Hematopoietic multipotent progenitor cell treated with erythropoietin and hydrocortisone succinate and interleukin-3 and kit ligand, for 4 days (in vitro differentiated cells): ENCODE results near the gene MBD1.
"Not testable (repeated sequence)": the region's sequence is repeated elsewhere in the genome, so short reads cannot be mapped to it uniquely, and the experiment has no call there.

Source experiments
- DNase-seq: peaks from one replicate; pipeline ENCODE4 v3.0.0-alpha.2; 2015

The MBD1 gene

DNA sequence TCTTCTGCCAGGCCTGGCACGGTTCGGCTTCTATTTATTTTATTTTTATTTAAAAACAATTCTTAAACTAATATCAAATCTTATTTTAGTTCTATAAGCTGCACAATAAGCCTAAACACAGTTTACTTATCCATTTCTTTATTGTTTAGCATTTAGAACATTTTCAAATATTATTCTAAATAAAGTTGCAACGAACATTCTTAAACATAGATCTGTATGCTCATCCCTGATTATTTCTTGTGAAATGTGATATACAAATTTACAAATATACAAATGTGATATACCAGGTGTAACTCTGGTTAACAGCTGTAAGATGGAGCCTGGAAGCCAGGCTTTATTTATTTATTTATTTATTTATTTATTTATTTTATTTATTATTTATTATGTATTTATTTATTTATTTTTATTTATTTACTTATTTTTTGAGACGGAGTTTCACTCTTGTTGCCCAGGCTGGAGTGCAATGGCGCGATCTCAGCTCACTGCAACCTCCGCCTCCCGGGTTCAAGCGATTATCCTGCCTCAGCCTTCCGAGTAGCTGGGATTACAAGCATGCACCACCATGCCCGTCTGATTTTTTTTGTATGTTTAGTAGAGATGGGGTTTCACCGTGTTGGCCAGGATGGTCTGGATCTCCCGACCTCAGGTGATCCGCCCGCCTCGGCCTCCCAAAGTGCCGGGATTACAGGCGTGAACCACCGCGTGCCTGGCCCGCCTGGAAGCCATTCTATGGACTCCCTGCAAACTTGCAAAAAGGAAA, 7.2 kb upstream of the MBD1 start:
- DNase-seq = not testable (repeated sequence)

DNA sequence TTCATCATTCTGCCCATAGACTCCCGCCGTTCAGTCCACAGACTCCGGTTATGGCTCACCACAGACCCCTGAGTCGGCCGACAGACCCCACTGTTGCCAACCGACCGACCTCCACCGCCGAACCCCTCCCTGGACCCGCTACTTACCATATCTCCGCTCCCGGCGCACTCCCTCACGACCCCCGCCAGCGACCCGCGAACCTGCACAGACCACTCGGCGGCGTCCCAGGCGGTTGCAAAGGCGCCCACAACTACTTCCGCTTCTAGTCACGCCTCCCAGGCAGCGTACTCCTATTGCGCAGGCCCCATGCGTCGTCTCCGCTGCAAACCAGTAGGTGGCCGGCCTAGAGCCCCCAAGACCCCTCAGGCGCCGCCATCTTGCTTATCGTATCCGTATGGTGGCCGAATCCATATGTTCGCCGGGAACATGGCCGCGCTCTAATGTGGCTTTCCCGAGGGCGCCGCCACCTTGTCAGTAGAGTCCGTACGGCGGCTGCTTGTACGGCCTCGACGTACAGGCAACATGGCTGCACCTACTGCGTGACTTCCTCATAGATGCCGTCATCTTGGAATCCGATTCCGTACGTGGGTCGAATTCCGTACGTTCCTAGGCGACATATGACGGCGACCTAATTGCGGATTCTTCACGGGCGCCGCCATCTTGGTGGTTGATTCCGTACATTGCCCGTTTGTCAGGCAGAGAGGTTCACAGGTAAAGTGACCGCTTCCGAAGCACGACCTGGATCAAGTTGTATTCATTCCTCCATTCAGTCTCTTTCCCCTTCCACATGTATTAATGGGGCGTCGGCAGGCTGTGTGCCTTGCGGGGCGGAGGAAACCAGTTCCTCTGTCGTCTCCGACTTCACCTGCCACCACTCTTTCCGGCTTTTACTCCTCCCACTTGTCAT, 6.4 kb upstream of the MBD1 start, which contains the start of gene CXXC1:
Gene CXXC1 (minus strand): TSS at position 252 of the 907 bp plus-strand sequence. CDS start 103 bp downstream, at position 149.
- DNase-seq = peak; percentile 100

DNA sequence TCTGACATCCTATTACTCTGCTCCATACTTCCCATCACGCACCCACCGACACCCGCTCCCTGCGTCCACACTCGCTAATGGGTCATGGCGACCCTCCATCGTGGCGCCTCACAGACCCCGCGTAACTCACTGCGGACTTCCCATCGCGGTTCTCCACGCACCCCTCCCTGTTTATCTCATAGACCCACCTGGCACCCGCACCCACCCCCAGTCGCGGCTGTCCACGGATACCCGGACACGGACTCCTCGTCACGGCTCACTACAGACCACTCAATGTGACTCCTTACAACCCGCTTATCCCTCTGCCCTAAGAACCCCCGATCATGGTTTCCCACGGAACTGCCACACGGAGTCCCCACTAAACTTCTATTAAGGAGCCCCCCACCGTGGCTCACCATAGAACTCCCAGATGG, 5.7 kb upstream of the MBD1 start:
- DNase-seq = no peak

DNA sequence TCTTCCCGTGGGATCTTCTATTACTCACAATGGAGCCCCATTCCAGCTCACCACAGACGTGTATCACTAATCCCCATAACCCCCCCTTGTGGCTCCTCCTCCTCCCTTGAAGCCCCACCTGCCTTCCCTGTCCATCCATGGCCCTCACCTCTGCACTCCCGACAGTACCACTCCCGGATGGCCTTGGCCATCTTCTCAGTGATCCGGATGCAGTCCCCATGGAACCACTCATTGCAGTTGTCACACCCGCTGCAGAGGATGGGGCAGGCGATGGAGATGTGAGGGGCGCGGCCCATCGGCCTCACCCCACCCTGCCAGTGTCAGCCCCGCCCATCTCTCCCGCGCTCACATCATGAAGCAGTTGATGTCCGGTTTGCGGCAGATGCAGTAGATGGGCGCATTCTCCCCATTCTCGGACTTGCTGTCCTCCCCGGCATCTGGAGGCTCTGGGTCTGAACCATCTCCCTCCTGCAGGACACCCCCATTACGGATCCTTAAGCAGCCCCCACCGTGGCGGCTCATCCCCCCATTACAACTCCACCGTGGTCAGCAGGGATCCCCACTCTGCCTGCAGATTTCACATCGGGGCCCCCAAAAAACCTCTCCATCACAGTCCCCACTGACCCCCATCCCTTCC, 5.2 kb upstream of the MBD1 start:
- peak; percentile 79 for DNase-seq

DNA sequence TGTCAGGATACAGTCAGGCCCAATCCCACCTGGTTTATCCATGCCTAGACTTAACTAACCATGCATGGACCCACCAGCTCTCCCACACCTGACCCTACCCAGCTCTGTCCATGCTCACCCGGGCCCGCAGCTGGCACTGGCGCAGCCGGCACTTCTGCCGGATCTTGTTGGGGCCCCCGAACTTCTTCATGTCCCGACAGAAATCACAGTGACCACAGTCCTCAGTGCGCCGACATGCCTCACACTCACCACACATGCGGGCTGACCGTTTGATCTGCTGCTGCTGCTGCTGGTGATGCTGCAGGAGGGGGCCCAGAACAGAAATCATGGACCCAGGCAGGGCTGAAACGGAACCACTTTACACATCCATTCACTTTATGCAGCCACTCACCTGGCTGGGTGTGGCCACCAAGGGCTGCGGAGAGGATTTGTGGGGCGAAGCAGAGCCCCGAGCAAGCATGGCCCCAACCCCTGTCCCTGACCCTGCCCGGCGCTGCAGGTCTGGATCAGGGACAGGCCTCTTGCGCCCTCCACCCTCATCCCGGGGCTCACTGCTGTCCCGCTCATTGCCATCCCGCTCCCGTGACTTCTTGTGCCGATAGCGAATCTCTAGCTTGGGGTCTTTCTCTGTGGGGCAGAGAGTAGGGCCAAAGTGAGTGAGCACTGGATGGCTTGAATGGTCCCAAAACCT, 4.5 kb upstream of the MBD1 start:
- no peak for DNase-seq

DNA sequence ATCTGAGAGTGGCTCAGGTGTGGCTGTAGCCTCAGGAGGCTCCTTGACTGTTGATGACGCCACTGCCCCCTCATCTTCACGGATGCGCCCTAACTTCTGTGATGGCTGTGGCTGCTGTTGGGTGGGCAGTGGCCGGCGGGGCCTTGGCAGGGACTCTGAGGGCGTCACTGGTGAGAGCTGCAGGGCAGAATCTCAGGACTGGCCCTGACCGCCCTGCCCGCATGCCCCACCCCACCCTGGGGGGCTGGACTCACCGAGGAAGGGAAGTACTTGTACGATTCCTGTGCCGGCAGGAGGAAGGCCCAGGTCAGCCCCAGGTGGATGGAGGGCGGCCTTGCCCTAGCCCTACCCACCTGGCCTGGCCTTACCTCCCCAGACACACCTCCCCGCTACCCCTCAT, 3.7 kb upstream of the MBD1 start:
- DNase-seq = no peak

DNA sequence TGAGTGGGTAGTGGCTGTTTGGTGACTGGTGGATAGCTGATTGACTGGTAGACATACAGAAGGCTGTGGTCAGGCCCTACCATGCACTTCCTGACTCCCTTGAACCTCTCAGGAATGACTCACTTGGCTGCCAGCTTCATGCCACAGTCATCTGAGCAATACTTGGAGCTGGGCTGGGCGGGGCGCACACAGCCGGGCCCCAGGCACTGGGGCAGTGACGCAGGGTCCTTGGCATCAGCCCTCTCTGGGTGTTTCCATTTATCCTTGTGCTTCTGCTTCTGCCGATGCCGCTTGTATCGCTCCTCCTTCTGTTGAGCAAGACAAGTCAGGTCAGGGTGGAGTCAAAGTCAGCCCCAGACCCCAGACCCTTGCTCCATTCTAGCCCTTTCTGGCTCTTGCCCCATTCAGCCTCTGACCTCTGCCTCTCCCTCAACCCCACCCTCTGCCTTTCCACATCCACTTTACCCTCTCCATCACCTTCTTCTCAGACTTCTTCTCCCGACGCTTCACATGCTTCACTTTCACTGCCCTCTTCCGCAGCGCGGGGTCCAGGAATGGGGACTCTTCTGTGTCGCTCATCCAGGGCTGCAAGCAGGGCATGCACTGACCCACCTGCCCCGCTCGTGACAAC, 3.0 kb upstream of the MBD1 start:
- DNase-seq = no peak

DNA sequence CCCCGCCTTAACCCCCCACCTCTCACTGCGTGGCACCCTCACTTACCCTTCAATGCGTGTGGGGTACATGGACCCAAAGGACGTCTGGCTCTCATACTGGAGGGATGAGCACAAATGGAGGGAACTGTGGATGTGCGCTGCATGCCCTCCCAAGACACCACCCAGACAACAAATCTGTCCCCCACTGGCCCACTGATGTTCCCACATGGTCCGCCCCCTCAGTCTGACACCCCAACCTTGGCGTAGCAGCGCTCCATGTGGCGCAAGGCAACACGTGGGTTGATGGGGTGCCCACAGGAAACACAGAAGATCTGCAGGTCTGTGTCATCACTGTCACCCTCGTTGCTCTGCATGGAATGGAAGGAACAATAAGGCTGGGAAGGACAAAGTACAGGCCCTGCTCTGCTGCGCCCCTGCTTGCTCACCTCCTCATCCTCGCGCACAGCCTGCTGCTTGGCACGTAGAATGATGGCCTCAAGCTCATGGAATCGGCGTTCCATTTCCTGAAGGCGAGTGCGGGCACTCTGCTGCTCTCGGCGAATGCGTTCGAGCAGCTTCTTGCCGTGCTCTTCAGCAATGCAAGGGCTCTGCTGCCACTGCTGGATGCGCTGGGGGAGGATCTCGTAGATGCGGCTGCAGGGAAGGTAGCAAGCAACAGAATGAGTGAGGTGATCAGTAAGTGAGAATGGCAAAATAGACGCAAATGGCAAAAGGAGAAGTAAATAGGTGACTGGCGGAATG, 2.3 kb upstream of the MBD1 start:
- no peak for DNase-seq

DNA sequence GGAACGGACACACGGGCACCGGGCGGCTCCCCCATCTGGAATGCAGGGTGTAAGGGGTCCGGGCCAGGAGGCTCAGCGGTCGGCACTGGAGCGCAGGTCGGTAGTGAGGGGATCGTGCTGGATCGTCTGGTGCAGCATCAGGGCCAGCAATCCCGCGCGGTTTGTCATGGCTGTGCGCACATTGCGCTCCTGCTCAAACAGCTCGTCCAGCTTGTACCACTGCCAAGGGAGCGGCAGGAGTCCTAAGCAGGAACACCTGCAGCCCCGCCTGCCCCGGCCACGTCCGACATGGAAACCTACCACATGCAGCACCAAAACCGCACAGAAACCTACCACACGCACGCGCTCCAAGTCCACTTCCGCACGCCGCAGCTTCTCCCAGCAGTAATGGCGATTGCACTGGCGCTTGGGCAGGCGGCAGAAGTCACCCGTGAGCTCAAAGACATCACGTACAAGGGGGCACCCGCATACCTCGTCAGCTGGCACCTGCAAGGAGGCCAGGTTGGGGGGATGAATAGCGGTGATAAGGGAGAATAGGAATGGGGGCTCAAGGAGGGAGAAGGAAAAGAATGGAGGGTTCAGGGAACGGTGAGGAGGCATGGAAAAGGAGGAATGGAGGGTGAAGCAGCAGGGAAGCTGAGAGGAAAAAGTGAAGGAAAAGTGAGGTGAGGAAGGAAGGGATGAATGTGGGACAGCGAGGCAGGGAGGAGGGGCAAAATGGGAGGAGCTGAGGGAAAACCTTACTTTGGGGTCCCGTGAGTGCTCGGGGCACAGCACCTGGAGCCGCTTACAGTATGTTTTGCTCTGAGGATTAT, 1.4 kb upstream of the MBD1 start:
- no peak for DNase-seq

DNA sequence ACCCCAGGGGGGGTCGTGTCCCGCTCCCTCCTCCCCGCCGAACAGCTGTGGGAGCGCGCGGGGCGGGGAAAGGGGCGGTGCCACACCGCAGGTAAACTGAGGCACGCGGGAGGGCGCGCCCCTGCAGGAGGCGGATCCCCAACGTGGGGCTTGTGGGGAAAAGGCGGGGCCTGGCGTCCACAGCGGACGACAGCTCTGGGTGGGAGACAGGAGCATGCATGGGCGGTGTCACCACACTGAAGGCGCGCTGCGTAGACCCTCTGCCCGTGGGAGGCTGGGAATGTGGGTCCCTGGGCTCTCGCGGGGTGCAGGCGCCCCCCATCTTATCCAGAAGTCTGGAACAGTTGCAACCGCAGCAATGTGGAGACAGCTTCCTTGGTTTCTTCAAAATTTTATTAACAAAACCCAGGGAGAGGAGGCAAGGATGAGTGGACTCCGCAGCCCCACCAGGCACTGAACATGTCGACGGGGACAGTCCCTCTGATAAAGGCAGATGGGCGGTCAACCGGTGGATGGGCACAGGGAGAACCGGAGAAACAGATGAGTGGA, 723 bp upstream of the MBD1 start:
- DNase-seq = no peak

DNA sequence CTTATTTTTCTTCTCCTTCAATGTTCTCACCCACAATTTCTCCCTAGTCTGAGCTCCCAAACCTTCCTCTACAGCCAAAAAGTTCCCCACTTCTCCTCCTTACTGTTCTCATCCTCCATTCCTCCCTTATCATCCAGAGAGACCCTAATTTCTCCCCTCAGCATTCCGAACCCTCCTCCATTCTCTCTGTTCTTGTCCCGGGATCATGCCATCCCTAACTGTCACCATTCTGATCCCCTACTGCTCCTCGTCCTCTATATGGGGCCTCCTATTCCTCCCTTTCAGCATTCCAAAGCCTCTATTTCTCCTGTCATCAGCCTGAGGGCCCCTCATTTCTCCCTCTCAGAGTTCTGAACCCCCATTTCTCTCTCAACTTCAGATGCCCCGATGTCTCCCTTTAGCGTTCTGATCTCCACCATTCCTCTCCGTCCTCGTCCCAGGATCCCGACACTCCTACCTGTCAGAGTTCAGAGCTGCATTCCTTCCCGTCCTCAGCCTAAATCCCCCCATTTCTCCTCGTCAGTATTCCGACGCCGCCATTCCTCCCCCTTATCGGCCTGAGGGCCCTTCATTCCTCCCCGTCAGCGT, 522 bp downstream of the MBD1 start:
- no peak for DNase-seq

DNA sequence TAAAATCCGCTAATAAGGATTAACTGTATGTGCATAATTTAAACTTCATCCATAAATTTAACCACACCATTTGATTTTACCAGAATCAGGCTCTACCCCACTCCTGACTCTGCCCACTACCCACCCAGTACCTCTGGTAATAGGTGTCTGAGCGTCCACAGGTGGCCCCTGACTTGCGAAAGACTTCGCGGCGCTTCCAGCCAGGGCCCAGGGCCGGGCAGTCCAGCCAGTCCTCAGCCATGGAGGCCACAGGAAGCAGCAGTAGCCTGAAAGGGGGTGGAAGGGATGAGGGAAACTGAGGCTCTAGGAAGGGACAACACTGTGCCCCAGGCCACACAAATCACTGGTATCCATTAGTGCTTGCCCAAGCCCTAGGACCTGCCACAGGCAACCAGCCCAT, 1.6 kb downstream of the MBD1 start:
- no peak for DNase-seq

DNA sequence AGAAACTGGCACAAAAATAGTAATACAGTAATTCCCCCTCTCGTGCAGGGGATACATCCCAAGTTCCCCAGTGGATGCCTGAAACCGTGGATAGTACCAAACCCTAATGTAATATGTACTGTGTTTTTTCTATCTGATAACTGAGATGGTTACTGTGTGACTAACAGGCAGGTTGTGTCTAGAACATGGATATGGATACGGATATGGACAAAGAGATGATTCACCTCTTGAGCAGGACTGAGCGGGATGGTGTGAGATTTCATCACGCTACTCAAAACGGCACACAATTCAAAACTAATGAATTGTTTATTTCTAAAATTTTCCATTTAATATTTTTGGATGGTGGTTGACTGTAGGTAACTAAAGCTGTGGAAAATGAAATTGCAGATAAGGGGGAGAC, 3.4 kb downstream of the MBD1 start:
- DNase-seq = no peak

DNA sequence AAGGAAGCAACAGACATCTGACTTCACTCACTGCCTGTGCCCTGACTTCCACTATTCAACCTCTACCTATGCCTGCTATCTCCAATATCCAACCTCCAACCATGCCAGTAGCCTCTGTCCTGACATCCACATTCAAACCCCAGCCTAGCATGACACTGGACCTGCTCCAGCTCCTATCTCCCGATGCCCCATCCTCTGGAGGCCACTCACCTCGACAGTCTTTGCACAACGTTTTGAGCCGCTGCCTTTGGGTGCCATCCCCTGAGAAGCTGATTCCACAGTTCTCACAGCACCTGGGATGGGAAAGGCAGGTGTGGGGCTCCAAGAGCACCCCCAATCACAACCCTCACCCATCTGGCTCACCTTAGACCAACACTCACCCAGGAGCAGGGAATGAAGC, 4.9 kb downstream of the MBD1 start:
- DNase-seq = no peak

DNA sequence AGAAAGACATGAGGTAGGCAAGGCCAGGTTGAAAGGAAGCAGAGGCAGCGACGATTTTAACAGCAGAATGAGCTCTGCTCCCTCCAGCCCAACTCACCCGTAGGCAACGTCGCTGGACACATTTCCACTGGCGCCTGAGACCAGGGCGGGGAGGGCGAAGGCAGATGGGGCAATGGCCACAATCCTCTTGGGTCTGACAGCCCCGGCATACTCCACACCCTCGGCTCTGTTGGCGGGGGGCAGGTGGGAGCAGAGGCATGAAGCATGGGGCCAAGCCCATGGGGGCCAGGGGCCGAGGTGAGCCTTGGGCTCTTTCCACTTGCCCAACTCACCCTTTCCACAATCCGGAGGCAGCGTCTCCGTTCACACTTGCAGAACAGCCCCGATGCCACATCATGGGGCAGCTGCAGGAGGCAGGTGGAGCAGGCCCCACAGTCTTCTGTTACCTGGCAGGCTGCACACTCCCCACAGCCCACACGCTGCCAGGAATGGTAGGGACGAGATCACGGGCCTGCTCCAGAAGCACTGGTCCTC, 5.8 kb downstream of the MBD1 start:
- DNase-seq = no peak

DNA sequence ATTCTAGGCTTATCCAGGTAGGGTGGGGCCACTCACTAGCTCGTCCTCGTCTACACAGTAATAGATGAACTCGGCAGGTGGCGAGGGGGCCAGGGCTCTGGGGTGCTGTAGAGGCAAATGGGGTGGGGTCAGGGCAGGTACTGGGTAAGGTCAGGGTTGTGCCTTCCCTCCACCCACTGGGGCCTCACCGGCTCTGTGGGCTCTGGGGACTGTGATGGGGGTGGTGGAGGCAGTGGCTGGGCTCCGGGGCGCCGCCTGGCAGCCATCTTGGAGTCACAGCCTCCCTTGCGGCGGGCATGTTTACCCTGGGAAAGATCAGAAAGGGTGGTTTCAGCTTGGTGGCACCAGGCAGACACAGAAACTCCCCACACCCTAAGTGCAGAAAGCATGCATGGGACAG, 6.4 kb downstream of the MBD1 start:
- DNase-seq = no peak

DNA sequence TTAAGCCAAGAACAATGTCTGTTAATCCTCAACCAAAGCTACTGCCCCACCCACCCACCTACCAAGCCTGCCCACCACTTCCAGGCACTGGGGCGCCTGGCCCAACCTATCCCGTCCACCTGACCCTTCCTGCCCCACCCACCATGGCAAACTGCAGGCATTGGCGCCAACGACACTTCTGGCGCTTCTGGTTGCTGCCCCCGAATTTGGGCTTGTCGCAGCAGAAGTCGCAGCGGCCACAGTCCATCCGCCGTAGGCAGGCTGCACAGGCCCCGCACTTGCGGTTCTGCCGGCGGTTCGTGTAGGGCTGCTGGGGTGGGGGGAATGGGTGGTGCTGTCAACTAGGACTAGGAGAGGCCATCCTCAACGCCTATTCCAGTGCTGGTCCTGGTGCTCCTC, 7.3 kb downstream of the MBD1 start:
- no peak for DNase-seq

DNA sequence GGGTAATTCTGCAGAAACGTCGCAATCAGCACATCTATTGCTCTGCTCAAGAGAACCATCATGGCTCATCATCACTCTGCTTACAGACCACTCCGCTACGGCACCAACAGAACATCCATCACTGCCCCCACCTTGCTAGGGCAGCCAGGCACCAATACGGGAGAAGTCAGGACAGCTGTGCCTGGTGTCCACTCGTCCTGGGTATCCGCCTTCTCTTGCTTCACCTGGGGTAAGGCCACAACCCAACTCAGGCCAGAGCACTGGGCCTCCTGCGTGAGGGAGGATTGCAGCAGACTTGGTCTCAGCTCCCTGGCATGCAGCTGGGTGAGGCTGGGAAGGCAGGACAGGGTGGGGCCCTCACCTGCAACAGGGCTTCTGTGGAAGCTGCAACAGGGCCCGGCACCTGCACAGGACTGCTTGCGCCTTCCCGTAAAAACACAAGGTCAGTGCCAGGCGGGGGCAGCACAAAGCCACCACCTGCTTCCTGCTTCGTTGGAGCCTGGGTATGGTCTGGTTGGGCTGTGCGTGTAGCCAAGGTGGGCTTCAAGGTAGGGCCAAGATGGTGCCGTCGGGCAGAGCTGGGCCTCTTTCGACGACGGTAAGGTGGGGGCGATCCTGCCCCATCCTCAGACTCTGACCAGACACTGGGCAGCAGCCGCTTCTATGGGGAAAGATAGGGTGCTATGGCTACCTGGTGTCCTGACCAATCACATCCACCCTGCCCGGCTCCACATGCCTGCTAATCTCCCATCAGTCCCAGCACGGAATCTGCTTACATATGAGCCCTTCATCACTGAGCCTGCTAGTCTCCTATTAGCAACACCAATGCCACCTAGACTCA, 7.9 kb downstream of the MBD1 start:
- DNase-seq = no peak

DNA sequence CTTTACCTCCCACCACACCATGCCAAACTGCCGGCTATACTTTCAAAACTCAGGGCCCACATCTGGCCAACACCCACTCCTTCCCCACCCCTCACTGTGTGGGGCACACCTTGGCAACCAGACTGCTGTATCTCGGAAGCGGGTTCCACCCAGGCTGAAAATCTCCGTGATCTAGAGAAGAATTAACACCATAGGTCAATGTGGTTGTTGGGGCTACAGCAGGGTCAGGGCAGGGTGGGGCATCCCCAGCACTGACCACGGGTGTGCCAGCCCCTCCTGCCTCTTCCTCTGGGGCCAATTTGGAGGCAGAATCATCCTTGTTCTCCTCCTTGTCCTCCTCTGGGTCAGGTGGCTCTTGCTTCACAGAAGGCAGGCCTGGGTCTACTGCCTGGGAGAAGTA, 8.8 kb downstream of the MBD1 start:
- no peak for DNase-seq
